OCI-LY7 (cell line): ENCODE measurements around the gene TSPAN10.

Experiments used
- CTCF ChIP-seq: fragments of 200-600 bp; sonication (generic); conservative IDR thresholded peaks from 2 replicates; pipeline ENCODE4 v1.5.1; 2014; ENCODE audit warnings: mild to moderate bottlenecking, antibody characterized with exemption, low read length, moderate library complexity, mixed read lengths
- EZH2phosphoT487 ChIP-seq: fragments of 200-600 bp; sonication (generic); IDR thresholded peaks from 2 replicates; pipeline ENCODE4 v1.6.1; 2018; ENCODE audit warnings: low read depth, borderline replicate concordance, mild to moderate bottlenecking, mixed run types, antibody characterized with exemption, low read length, moderate library complexity, mixed read lengths

DNA sequence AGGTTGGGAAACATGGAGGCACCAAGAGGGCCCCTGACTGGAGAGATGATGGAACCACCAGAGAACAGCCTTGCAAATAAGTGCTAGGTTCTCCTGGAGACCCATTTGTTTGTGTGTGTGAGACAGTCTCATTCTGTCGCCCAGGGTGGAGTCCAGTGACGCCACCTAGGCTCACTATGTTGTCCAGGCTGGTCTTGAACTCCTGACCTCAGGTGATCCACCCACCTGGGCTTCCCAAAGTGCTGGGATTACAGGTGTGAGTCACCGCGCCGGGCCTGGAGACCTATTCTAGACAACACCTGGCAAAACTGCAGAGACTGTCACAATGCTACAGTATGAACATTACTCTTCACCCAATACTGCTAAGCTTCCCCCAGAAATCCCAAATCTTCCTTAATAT, 1.6 kb upstream of the TSPAN10 start:
- TF ChIP-seq CTCF (no peak), EZH2phosphoT487 (no peak)
